NOMO-1 treated with dmso at 0.1 percent for 144 hours (cell line): Measurements from ENCODE around the gene LHFPL6.

Experiments used
- DNase-seq: peaks from one replicate; lab custom pipeline; 2025; ENCODE audit not compliant: unreplicated experiment; lab: John Stamatoyannopoulos, UW

LHFPL6 gene

DNA sequence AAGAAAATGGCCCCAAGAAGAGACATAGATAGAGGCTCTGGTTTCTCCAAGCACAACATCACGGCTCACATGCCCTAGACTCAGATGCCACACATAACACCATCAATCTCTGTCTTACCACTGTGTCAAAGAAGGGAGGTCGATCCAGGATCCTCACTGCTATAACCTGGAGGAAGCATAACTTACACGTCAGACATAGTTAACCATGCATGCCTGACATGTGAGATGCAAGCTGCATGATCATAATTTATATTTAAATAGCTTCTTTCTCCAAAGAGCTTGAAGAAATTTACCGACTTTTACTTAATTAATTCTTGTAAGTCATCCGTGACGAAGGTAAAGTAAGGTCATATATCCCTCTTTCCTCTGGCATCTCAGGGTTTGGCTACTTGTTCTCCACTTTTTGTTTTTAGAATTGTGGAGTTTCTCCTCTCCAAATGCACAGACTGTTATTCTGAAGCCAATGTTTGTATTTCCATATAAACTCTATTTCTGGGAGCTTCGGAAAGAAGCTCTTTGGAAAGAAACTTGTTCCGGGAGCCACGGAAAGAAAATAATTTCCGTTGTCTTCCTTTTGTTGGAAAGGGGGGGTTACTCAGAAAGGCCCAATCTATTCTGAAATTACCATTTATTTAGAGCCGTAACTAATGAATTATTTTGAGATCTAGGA, 205.6 kb downstream of the LHFPL6 start:
- no peak for DNase-seq

DNA sequence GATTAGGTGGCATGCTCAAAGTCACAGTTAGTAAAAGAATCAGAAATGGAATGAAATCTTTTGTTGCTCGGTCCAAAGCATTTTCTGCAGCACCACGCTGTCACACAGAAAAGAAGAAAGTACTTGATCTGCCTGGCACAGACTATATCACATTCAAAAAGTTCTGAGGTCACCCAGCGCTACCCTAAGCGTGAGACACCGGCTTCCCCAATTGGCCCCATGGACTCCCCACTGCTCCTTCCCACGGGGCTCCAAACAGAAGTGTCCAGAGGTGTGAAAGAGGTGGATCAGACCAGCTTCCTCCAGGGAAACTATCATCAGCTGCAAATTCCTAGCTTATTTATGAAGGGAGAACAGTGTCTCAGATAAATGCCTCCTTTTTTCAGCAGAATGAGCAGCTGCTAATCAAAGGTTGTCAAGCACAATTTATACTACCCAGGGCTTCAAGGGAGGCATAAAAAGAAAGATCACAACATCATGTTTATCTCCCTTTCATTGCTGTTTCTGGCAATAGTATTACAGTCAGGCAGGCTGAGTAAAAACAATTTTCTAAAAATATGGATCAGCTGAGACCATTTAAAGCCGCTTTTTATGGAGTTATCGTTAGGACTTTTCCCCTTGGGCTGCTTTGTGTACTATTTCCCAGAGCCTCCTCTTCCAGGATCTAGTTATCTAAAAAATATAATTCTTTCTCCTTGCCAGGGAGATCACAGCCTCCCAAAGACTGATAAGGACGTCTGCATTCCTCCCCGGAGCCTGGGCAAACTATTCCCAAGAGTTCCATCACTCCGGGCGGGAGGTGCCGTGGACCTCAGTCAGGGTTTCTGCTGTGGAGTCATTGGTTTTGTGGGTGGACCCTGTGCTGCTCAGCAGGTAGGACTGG, 208.0 kb downstream of the LHFPL6 start:
- DNase-seq, result no peak

DNA sequence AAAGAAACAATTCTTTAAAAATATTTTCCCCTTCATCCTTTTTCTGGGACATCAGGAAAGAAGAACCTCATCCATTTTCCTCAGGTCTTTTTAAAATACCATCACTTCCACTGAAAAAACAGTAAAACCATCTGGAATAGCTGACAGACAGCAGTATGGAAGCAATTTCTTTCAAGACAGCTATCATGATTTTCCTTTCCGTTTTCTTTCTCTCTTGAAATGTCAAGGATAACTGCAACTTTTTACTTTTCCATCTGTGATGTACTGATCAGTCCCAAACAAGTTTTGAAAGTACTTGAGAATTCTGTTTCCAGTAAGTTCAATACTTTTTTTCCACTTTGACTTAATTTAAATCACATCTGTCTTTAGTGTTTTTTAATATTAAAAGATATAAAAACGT, 211.2 kb downstream of the LHFPL6 start:
- DNase-seq, result no peak

DNA sequence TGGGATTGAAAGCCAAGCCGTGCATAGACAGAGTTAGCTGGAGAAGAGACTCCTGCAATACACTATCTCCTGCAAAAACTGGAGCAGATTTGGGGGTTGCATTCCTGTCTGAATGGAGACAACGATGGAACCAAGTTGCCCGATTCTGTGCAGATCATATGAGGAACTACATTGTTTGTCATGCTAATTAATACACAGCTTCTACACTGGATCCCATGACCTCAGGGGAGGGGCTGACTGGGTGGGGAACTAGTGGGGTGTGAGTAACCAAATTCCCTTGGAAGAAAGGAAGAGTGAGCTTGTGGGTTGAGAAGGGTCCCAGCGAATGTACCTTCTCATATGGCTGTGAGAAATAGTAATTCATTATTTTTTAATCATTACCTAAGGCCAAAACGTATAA, 214.0 kb downstream of the LHFPL6 start:
- DNase-seq, result no peak

DNA sequence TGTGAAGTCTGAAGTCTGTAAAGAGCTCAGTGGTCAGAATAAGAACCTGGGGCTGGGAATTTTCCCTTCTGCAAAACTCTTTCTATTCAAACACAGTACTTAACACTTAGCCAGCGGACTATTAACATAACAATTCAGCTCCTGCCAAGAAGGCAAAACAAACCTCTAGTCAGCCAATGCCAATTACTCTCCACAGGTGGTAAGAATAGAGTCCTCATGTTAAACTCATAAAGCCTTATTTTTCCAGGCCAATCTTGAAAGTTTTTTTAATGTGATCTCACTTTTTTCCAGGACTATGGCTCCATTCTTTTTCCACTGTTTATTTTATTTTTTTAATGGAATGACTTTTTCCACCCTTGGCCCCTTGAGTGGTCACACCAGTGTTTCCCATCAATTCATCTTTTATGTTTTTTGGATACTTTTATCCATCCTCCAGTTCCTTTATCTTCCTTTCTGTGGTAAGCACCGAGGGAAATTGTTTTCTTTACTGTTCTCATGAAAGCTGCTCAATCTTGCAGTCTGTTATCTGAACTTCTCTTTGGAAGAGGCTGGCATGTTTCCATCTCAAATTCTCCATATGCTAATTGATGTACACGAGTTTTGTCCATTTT, 217.3 kb downstream of the LHFPL6 start:
- no peak for DNase-seq

DNA sequence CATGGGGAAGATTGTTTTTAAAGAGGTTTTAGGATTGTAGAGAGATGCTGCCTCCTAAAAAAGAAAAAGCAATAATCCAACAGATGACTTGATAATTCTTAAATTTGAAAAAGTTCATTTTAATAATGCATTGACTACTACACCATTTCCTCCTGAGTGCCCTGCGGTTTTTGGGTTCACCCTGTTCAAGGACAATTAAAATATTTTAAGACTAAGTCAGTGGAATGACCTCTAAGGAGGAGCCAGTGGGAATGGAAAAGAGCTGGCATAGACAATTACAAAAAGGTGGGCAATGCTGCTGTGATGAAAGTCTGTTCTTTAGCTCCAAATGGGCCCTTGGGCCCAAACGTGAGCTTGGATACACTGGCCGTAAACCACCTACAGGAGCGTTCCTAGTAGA, 217.8 kb downstream of the LHFPL6 start:
- no peak for DNase-seq

DNA sequence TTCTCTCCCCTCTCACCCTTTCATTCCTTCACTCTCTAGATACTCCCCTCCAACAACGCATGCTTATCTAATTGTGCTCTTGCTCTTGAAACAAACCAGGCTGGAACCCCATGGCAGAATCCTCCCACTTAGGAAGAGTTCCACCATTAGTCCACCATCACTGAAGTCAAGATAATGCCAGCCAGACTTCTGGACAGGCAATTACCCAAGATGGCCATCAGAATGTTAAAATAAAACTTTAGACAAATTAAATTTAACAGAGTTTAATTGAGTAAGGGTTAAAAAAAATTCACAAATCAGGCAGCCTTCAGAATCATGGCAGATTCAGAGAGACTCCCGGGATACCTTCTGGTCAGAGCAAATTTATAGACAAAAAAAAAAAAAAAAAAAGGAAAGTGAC, 221.5 kb downstream of the LHFPL6 start:
- no peak for DNase-seq

DNA sequence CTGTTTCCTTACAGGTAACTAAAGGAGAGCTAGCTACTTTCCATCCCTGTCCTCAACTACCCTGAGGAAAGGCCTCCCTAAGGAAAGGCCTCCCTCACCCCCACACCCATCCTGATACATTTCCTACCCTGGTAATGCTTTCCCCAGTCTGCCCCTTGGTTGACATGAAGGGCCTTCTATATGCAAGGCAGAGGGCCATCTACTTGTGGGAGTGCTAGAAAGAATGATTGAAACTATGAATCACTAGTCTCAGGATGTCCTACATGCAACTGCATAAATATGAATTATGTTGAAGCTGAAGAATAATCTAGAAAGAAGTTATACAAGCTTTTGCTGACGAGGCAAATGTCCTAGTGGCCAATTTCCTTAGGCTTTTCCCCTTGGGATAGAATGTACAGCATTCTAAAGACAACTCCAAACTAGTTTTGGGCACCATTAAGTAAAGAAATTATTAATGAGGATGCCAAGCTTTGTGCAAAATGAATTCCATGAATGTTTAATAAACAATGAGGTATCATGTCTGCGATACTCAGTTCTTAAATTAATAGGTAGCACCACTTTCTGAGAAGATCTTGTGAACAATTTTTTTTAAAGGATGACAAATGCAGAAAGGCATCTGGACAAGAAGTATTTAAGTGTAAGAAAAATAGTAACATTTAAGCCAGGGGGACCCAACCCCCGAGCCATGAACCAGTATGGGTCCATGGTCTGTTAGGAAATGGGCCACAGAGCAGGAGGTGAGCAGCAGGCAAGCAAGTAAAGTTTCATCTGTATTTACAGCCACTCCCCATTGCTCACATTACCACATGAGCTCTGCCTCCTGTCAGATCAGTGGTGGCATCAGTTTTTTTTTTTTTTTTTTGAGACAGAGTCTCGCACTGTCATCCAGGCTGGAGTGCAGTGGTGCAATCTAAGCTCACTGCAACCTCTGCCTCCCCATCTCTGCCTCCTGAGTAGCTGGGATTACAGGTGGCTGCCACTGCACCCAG, 223.0 kb downstream of the LHFPL6 start:
- DNase-seq, result no peak

DNA sequence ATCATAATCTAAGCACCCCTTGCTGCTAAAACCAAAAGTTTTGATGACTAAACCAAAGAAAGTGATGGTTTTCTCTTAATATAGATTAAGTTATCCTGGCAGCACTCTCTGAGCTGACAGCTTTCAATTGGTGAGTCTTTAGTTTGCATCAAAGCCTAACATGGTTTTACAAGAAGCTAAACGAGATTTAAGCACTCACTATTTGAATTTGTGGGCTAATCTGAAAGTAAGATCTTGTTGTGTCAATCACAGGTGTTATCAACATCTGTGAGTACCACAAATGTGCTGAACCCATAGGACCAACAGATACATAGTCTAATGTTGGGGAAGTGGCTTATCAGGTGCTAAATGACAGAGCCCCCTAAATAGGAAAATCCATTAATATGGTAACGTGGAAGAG, 223.9 kb downstream of the LHFPL6 start:
- no peak for DNase-seq

DNA sequence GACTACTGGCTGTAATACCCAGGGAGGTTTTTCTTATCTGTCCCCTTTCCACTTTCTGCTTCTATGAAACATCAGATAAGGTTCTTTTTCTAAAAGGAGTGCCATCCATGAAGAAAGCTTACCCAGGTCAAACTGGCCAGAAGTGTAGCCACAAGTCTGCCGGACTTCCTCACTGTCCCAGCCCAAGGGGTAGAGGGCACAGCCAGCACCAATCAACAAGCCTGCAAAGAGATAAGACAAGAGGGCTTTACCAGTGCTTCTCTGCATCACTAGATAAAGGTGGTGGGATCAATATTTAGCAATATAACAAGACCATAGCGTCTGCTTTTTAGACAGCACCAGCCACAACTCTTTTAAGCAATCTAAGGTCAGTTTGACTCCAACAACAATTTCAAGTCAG, 224.7 kb downstream of the LHFPL6 start:
- no peak for DNase-seq

DNA sequence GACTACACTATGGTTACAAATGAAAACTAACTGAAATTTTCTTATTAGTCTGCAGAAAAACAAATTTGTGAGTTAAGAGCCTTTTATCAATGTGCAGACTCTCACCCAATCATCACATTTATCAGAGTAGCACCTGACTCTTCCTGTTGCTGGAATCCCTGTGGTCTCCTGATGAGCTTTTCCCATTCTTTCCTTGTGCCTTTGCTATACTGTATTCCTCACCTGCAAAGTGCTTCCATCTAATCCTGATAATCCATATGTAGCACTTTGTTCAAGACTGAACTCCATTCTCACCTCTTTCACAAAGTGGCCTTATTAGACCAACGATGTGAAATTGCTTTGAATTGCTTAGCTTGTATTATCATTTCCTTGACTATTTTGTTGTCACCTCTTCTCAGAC, 225.3 kb downstream of the LHFPL6 start:
- DNase-seq, result no peak

DNA sequence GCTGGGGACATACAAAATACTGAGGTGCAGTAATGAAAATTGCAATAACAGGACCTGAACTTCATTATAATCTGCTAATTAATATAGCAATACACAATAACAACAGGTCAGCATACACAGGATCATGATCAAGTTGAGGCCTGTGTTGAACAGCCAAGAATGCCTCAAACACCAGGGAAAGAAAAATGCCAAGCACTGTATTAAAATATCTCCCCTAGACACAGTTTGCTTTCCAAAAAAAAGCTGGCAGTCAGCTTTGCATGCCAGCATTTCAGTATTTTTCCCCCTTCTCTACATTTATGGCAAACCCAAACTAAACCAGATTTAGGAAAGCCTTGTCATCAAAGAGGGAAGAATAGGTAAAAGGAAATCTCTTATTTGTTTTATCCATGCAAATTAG, 226.9 kb downstream of the LHFPL6 start:
- DNase-seq, result no peak

DNA sequence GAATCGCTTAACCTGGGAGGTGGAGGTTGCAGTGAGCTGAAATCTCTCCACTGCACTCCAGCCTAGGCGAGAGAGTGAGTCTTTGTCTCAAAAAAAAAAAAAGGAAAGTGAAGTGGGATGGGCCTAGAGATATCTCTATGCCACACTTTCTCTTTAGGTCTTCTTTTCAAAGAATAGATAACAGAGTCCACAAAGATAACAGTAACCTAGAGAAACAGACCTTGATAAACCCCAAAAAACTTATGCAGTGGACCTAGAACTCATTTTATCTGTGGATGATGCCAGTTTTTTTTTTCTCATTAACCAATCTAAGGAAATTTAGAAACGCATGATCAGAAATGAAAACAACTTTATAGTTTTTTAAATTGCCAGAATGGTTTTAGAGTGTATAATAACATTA, 227.4 kb downstream of the LHFPL6 start:
- DNase-seq, result no peak

DNA sequence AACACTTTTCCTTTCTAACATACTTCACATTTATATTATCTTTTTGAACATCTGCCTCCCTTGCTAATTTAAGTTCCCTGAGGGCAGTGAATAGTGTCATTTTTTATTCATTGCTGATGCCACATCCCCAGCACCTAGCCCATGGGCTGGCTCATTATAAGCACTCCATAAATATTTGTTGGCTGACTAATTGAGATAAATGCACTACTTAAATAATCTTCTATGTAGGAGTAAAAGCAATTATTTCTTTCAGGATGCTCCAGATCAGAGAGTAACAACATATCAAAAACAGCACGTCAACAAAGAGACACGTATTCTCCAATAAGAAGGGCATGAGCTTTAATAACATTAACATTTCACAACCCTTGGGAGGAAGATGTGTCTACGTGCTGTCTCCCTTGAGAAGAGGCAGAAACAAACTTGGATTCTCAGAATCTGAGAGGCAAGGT, 228.2 kb downstream of the LHFPL6 start:
- no peak for DNase-seq

DNA sequence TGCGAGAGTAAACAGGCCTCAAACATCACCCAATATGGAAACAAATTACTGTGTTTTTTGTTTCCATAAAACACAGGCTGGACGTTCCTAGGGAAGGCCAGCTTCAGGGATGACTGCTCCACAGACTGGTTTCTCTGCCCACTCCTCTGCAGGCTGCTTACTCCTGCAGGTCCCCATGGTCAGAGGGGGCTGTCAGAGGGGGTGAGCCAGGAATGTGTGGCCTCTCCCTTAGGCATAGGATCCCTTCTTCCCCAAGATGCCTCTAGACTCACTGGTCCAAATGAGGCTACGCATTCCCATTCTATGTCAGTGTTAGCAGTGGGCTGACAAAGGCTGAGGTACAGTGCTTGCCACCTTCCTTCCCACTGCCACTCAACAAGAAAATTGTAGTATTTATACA, 229.8 kb downstream of the LHFPL6 start:
- no peak for DNase-seq

DNA sequence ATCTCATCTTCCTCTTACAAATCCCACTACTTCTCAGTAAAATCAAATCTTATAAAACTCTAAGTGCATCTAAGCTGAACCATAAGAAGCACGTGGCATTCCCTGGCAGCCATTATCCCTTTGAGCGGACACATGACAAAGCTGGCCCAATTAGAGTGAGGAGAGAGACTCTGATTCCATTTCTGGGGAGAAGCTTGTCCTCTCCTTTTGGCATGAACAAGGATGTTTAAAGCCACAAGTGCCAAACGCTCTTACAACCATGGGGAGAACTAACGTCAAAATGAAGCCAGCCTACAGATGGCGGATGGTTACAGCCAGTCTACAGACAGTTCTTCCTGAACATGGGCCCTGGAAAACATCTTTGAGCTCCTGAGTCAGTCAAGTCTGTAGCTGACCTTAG, 231.3 kb downstream of the LHFPL6 start:
- no peak for DNase-seq

DNA sequence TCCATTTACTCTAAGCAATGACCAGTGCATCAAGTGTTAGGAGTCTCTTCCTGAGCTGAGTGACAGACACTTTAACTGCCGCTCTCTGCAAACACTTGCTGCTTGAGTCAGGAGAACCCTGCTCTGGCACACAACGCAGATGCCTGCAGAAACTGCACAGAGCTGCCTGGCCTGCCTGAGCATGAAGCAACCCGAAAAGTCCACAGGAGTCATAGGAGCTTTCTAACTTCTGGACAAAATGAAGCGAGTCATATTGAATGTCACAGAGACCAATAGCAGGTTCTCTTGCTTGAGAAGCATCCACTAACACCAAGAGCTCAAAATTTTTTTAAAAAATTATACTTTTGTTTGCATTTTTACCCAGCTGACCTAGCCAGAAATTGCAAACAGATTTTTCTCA, 232.4 kb downstream of the LHFPL6 start:
- DNase-seq, result no peak

DNA sequence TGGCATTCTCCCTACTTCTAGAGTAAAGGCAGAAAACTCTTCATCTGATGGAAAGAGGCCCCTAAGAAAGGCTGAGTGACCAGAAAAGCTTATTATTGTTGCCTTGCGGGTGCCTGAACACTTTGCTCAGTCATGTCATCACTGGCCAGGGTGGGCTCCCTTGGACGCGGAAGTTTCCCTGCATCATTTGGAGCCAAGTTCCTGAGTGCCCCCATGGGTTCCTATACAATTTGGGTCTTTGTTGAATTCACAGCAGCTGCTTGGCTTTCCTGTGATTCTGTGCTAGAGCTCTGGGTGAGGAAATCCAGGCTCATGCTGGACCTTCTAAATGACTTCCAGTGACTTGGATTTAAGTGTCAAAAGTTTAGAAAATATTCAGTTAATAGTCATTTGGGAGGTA, 232.9 kb downstream of the LHFPL6 start:
- no peak for DNase-seq

DNA sequence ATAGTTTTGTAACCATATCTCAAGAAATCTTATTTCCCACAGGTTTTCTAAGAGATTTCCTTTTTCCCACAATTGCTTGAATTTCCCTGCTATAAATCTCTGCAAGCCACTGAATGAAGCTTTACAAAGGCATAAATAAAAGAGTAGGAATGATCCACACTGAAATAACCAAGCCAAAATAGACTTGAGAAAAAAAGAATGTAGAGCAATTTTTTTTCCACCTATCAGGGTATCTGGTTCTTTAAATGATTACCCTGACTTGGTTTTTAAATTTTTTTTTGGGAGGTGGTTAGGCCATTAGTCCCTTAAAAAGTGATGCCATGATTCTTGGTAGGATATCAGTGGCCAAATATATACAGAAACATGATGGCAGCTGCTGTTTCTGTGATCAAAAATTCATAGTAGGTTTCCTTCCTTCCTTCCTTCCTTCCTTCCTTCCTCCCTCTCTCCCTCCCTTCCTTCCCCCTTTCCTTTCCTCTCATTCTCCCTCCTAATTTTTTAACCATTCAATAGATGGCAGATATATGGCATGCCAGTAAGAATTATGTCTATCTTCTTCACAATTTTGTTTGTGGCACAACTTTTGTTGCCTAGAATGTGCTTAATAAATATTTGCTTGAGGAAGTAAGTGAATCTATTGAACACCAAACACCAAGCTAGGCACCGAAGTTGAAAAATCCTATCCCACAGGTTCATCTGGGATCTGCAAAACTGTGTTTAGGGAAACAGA, 233.7 kb downstream of the LHFPL6 start:
- DNase-seq, result no peak

DNA sequence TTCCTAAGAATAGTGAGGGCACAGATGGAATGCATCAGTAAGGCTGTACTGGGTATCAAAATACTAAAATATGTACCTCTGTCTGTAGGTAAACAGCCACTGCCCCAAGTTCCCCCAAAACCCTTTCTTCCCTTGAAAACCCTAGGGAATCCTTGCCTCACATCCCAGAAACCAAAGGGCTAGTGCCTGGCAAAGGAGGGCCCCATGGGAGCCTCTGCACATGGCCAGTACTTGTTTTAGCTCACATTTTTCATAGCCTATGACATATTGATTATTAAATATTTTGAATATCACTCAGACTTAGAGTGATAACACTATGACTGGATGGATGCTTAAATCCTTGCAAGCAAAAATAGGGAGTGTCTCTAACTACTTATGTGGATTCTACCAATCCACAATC, 237.1 kb downstream of the LHFPL6 start:
- no peak for DNase-seq
